ENCODE measurements around the gene LHX2.

DNA sequence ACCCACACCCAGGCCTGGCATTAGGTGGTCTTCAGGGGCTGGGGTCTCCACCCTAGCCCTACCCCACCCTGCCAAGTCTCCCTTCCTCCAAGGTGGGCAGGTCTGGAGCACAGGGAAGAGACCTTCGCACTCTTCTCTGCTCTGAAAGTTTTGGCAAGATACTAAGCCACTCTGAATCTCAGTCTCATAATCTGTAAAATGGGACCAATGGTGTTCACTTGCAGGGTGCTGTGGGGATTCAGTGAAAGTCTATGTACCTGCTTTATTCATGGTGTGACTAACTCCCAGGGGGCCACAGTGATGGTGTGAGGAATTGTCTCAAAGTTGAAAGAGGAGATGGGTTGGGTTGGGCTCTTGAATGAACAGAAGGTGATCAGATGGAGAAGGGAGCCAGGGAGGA is 25.0 kb downstream of the LHX2 start:
- TF ChIP-seq CEBPB (IDR thresholded peaks at IDR 0.05) (no peak), CREB1 (IDR thresholded peaks at IDR 0.05; ENCODE audit: low read depth) (no peak), TEAD4 (IDR thresholded peaks at IDR 0.05) (no peak), RAD21 (IDR thresholded peaks at IDR 0.05; ENCODE audit: low read depth) (no peak), TAF1 (IDR thresholded peaks at IDR 0.05; ENCODE audit: low read depth) (no peak)
- TF ChIP-seq, protein P1, sequence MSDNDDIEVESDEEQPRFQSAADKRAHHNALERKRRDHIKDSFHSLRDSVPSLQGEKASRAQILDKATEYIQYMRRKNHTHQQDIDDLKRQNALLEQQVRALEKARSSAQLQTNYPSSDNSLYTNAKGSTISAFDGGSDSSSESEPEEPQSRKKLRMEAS (IDR thresholded peaks at IDR 0.05): no peak
